ENCODE results near the gene ZNF157. TPM values are rescaled to one million over a fixed set of nuclear protein-coding genes. Genes with fewer than 3 reads are reported as not detected.
A peak's percentile ranks its signal among the peaks of the same experiment; 100 is the strongest.

Gene ZNF157
- total RNA-seq = under 1 TPM; 0.40 to 0.63 TPM
- under 1 TPM; 0.10 TPM for polyA plus RNA-seq
- long read RNA-seq, donor 1 = 0 reads
- long read RNA-seq, donor 2, partial matches to known transcripts = 12 of 12 reads
- long read RNA-seq, donor 2, other reads (novel, unspliced or antisense) = 0 of 12 reads
- long read RNA-seq, donor 3 = 0 reads
- long read RNA-seq, donor 4 = 0 reads
- long read RNA-seq, donor 5 = 0 reads

GRCh38 chrX:47370278-47370677 lies at the start of gene ZNF157:
ZNF157 (plus strand) TSS chrX:47370578; CDS start chrX:47370669, 91 bp downstream.
- ATAC-seq (ENCODE audit: insufficient read depth, low FRiP score) (no peak), DNase-seq (no peak)
- H3K4me1 ChIP-seq (ENCODE audit: control insufficient read depth in 5 of 5, insufficient read depth in 5 of 5, low read length in 5 of 5) = no peaks in the 10 kb centered on the region
- no peak within 1 kb of the TSS for H3K27ac ChIP-seq (ENCODE audit: low read depth in 1 of 2, low read length in 1 of 2)
- no peak within 1 kb of the TSS for H3K4me3 ChIP-seq
- TF ChIP-seq CTCF (IDR thresholded peaks at IDR 0.05; ENCODE audit: control extremely low read depth, extremely low read depth) = no peak
- no peaks in the 10 kb centered on the region for H3K27me3 ChIP-seq (ENCODE audit: control insufficient read depth in 3 of 3, insufficient read depth in 3 of 3, low read length in 2 of 3)
- H3K9me3 ChIP-seq (ENCODE audit: control insufficient read depth in 4 of 4, insufficient read depth in 3 of 4, low read length in 3 of 4) = peaks cover 0 to 5% (median 0%) of the 10 kb centered on the region in 4 donors
- no peak within 1 kb of the TSS for H3K9ac ChIP-seq (ENCODE audit: insufficient read depth in 1 of 2, low read length in 2 of 2)
- no peaks in the 10 kb centered on the region for H3K36me3 ChIP-seq (ENCODE audit: control insufficient read depth in 4 of 4, insufficient read depth in 4 of 4, low read length in 4 of 4)
- WGBS, 2 donors = 75 to 100% methylated on average over 3 of the region's 3 CpGs

GRCh38 chrX:47321386-47321785 lies 49.0 kb upstream of the ZNF157 start:
- no peak for TF ChIP-seq CTCF (IDR thresholded peaks at IDR 0.05; ENCODE audit: control extremely low read depth, extremely low read depth)
- no peaks in the 10 kb centered on the region for H3K4me1 ChIP-seq (ENCODE audit: control insufficient read depth in 5 of 5, insufficient read depth in 5 of 5, low read length in 5 of 5)

GRCh38 chrX:47321823-47322371 lies 48.5 kb upstream of the ZNF157 start:
- TF ChIP-seq CTCF (IDR thresholded peaks at IDR 0.05; ENCODE audit: control extremely low read depth, extremely low read depth) = no peak
- WGBS, 2 donors = 84 to 90% methylated on average over 18 to 20 of the region's 20 CpGs
- H3K36me3 ChIP-seq (ENCODE audit: control insufficient read depth in 4 of 4, insufficient read depth in 4 of 4, low read length in 4 of 4) = no peaks in the 10 kb centered on the region
- no peak overlapping the region for H3K9ac ChIP-seq (ENCODE audit: insufficient read depth in 1 of 2, low read length in 2 of 2)
- H3K27me3 ChIP-seq (ENCODE audit: control insufficient read depth in 3 of 3, insufficient read depth in 3 of 3, low read length in 2 of 3) = peaks cover 0 to 1% (median 0%) of the 10 kb centered on the region in 3 donors
- no peaks in the 10 kb centered on the region for H3K4me1 ChIP-seq (ENCODE audit: control insufficient read depth in 5 of 5, insufficient read depth in 5 of 5, low read length in 5 of 5)
- H3K9me3 ChIP-seq (ENCODE audit: control insufficient read depth in 4 of 4, insufficient read depth in 3 of 4, low read length in 3 of 4) = peaks cover 0 to 3% (median 0%) of the 10 kb centered on the region in 4 donors
- DNase-seq (no peak), ATAC-seq (ENCODE audit: insufficient read depth, low FRiP score) (no peak)
- no peak overlapping the region for H3K27ac ChIP-seq (ENCODE audit: low read depth in 1 of 2, low read length in 1 of 2)
- H3K4me3 ChIP-seq = no peak overlapping the region

More at GRCh38 chrX:47321386-47321785, 49.0 kb upstream of the ZNF157 start:
- ATAC-seq (ENCODE audit: insufficient read depth, low FRiP score) (no peak), DNase-seq (peak; percentile 56 to 72 (median 66))
- peaks cover 0 to 4% (median 0%) of the 10 kb centered on the region in 3 donors for H3K27me3 ChIP-seq (ENCODE audit: control insufficient read depth in 3 of 3, insufficient read depth in 3 of 3, low read length in 2 of 3)
- no peaks in the 10 kb centered on the region for H3K36me3 ChIP-seq (ENCODE audit: control insufficient read depth in 4 of 4, insufficient read depth in 4 of 4, low read length in 4 of 4)
- H3K9me3 ChIP-seq (ENCODE audit: control insufficient read depth in 4 of 4, insufficient read depth in 3 of 4, low read length in 3 of 4) = peaks cover 0 to 3% (median 0%) of the 10 kb centered on the region in 4 donors
- 54 to 65% methylated on average over 19 of the region's 19 CpGs for WGBS, 2 donors
- no peak overlapping the region for H3K4me3 ChIP-seq
- no peak overlapping the region for H3K27ac ChIP-seq (ENCODE audit: low read depth in 1 of 2, low read length in 1 of 2)
- no peak overlapping the region for H3K9ac ChIP-seq (ENCODE audit: insufficient read depth in 1 of 2, low read length in 2 of 2)

Measured in lung (tissue), 16 donors.